Liver (tissue), 9 donors: ENCODE results near the gene KCNA1. TPM values are rescaled to one million over a fixed set of nuclear protein-coding genes. Genes with fewer than 3 reads are reported as not detected.

Experiments
- DNase-seq: peaks from one replicate; pipeline ENCODE4 v3.0.0-alpha.2; 2017; ENCODE audit warnings: low spot score
- H3K27ac ChIP-seq, 2 donors: one replicate each; pipeline ENCODE4 v1.7.0; 2013; ENCODE audit warnings: inconsistent platforms in 2 of 2, low read length in 2 of 2, control low read depth in 1 of 2, low read depth in 1 of 2, mild to moderate bottlenecking in 1 of 2
- H3K27me3 ChIP-seq, 4 donors: one replicate each; pipeline versions ENCODE4 v1.6.1 to v1.7.0; 2013; ENCODE audit warnings: low read length in 3 of 4, inconsistent platforms in 1 of 4, mild to moderate bottlenecking in 1 of 4, moderate library complexity in 1 of 4; ENCODE audit not compliant: control insufficient read depth in 4 of 4, insufficient read depth in 4 of 4
- H3K36me3 ChIP-seq, 4 donors: one replicate each; pipeline versions ENCODE4 v1.6.1 to v1.7.0; 2013; ENCODE audit warnings: low read length in 3 of 4, mild to moderate bottlenecking in 3 of 4, low read depth in 1 of 4, moderate library complexity in 1 of 4; ENCODE audit not compliant: control insufficient read depth in 4 of 4, insufficient read depth in 3 of 4
- H3K4me1 ChIP-seq, 4 donors: one replicate each; pipeline versions ENCODE4 v1.6.1 to v1.7.0; 2013; ENCODE audit warnings: low read length in 3 of 4, mild to moderate bottlenecking in 3 of 4, moderate library complexity in 1 of 4; ENCODE audit not compliant: control insufficient read depth in 4 of 4, insufficient read depth in 4 of 4
- H3K4me3 ChIP-seq, 3 donors: one replicate each; pipeline versions ENCODE4 v1.6.1 to v1.7.0; 2013; ENCODE audit warnings: low read length in 3 of 3, control low read depth in 1 of 3, low read depth in 1 of 3, mild to moderate bottlenecking in 1 of 3
- H3K9ac ChIP-seq, 2 donors: one replicate each; pipeline ENCODE4 v1.7.0; 2013; ENCODE audit warnings: low read length in 2 of 2, mild to moderate bottlenecking in 2 of 2, moderate library complexity in 2 of 2, control low read depth in 1 of 2, low read depth in 1 of 2
- H3K9me3 ChIP-seq, 4 donors: one replicate each; pipeline versions ENCODE4 v1.6.1 to v1.7.0; 2013; ENCODE audit warnings: low read length in 3 of 4; ENCODE audit not compliant: control insufficient read depth in 4 of 4
- EGR1 ChIP-seq, 2 donors: IDR thresholded peaks; 2 replicates each; pipeline ENCODE4 v1.6.1; 2016 to 2018; ENCODE audit warnings: antibody characterized with exemption in 2 of 2, low read depth in 2 of 2
- FOXA1 ChIP-seq: IDR thresholded peaks from 2 replicates; pipeline ENCODE4 v1.6.1; 2016; ENCODE audit warnings: antibody characterized with exemption
- FOXA2 ChIP-seq: IDR thresholded peaks from 2 replicates; pipeline ENCODE4 v1.6.1; 2016; ENCODE audit warnings: antibody characterized with exemption
- GABPA ChIP-seq, 2 donors: IDR thresholded peaks in 1 of 2; conservative IDR thresholded peaks in 1 of 2; 2 replicates each; pipeline ENCODE4 v1.6.1; 2016; ENCODE audit warnings: antibody characterized with exemption in 2 of 2, mild to moderate bottlenecking in 1 of 2, moderate library complexity in 1 of 2
- HNF4A ChIP-seq, 2 donors: conservative IDR thresholded peaks; 2 replicates each; pipeline ENCODE4 v1.6.1; 2016; ENCODE audit warnings: antibody characterized with exemption in 2 of 2, mild to moderate bottlenecking in 2 of 2
- HNF4G ChIP-seq: IDR thresholded peaks from 2 replicates; pipeline ENCODE4 v1.6.1; 2016; ENCODE audit warnings: antibody characterized with exemption
- JUND ChIP-seq, 2 donors: IDR thresholded peaks; 2 replicates each; pipeline ENCODE4 v1.6.1; 2016; ENCODE audit warnings: antibody characterized with exemption in 2 of 2
- NR2F2 ChIP-seq: IDR thresholded peaks from 2 replicates; pipeline ENCODE4 v1.6.1; 2016; ENCODE audit warnings: antibody characterized with exemption
- RAD21 ChIP-seq, 2 donors: IDR thresholded peaks; 2 replicates each; pipeline ENCODE4 v1.6.1; 2016; ENCODE audit warnings: antibody characterized with exemption in 2 of 2, mild to moderate bottlenecking in 2 of 2
- RXRA ChIP-seq, 2 donors: IDR thresholded peaks; 2 replicates each; pipeline ENCODE4 v1.6.1; 2017 to 2018; ENCODE audit warnings: antibody characterized with exemption in 2 of 2, mild to moderate bottlenecking in 1 of 2
- SP1 ChIP-seq: IDR thresholded peaks from 2 replicates; pipeline ENCODE4 v1.6.1; 2018; ENCODE audit warnings: antibody characterized with exemption, mild to moderate bottlenecking
- TAF1 ChIP-seq: conservative IDR thresholded peaks from 2 replicates; pipeline ENCODE4 v1.6.1; 2016; ENCODE audit warnings: antibody characterized with exemption, mild to moderate bottlenecking
- WGBS: extraction: QIAGEN DNeasy Blood & Tissue Kit; methylation state at CpG from one replicate; pipeline ENCODE4 v1.1.7; 2013; 5-methylcytosine and 5-hydroxymethylcytosine counted together
- polyA plus RNA-seq, 2 donors: library from polyadenylated mRNA; stranded (reverse) in 1 of 2; unstranded in 1 of 2; fragments of 200-250 nt in 1 of 2; fragments of >200 nt in 1 of 2; fragmentation: Nextera tagmentation in 1 of 2; extraction: Ambion mirVana in 1 of 2; gene quantifications; one replicate each; pipeline versions ENCODE4 v1.2.1 to v1.2.3, GENCODE V29; 2013 to 2015
- total RNA-seq, 2 donors: library from RNA; depleted of rRNA; stranded (reverse); fragments of >200 nt; gene quantifications; one replicate each; pipeline ENCODE4 v1.2.3, GENCODE V29; 2014
- TF ChIP-seq, protein P1 (sequence below): IDR thresholded peaks from 2 replicates; pipeline ENCODE4 v1.6.1; 2016; ENCODE audit warnings: antibody characterized with exemption
- TF ChIP-seq, protein P2 (sequence below): IDR thresholded peaks from 2 replicates; pipeline ENCODE4 v1.6.1; 2016; ENCODE audit warnings: antibody characterized with exemption, mild to moderate bottlenecking
- TF ChIP-seq, protein P3 (sequence below): IDR thresholded peaks from 2 replicates; pipeline ENCODE4 v1.6.1; 2016; ENCODE audit warnings: antibody characterized with exemption
- TF ChIP-seq, protein P4 (sequence below): IDR thresholded peaks from 2 replicates; pipeline ENCODE4 v1.6.1; 2016; ENCODE audit warnings: antibody characterized with exemption
- TF ChIP-seq, protein P5 (sequence below): fragments of 150-350 bp; IDR thresholded peaks from 2 replicates; pipeline ENCODE4 v1.5.1; 2017; ENCODE audit warnings: improper control_type of control experiment, low read depth, low read length; ENCODE audit not compliant: missing input control
- donor health status: healthy.
- donor health status: healthy.
- donor health status: healthy.
- donor health status: healthy.
- donor health status: healthy.

The KCNA1 gene
- total and polyA plus RNA-seq, 4 donors = not detected

DNA sequence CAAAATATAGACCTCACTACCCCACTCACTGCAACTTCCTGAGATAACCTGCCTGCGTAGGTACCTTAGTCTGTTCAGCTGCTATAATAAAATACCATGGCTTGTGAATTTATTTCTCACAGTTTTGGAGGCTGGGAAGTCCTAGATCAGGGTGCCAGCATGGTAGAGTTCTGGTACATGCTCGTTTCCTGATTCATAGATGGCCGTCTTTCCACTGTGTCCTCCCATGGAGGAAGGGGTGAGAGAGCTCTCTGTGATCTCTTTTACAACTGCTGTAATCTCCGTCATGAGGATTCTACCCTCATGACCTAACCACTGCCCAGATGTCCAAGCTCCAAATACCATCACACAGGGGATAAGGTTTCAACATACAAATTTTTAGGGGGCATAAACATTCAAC, 49.7 kb downstream of the KCNA1 start:
- H3K9ac ChIP-seq = no peak overlapping the region
- no peaks in the 10 kb centered on the region for H3K4me1 ChIP-seq
- TF ChIP-seq FOXA2 = no peak
- TF ChIP-seq, protein P1, sequence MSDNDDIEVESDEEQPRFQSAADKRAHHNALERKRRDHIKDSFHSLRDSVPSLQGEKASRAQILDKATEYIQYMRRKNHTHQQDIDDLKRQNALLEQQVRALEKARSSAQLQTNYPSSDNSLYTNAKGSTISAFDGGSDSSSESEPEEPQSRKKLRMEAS = no peak
- no peak for TF ChIP-seq NR2F2
- no peak for TF ChIP-seq HNF4A (conservative IDR thresholded peaks at IDR 0.05)
- TF ChIP-seq RAD21 (IDR thresholded peaks at IDR 0.05) = no peak
- TF ChIP-seq, protein P2, sequence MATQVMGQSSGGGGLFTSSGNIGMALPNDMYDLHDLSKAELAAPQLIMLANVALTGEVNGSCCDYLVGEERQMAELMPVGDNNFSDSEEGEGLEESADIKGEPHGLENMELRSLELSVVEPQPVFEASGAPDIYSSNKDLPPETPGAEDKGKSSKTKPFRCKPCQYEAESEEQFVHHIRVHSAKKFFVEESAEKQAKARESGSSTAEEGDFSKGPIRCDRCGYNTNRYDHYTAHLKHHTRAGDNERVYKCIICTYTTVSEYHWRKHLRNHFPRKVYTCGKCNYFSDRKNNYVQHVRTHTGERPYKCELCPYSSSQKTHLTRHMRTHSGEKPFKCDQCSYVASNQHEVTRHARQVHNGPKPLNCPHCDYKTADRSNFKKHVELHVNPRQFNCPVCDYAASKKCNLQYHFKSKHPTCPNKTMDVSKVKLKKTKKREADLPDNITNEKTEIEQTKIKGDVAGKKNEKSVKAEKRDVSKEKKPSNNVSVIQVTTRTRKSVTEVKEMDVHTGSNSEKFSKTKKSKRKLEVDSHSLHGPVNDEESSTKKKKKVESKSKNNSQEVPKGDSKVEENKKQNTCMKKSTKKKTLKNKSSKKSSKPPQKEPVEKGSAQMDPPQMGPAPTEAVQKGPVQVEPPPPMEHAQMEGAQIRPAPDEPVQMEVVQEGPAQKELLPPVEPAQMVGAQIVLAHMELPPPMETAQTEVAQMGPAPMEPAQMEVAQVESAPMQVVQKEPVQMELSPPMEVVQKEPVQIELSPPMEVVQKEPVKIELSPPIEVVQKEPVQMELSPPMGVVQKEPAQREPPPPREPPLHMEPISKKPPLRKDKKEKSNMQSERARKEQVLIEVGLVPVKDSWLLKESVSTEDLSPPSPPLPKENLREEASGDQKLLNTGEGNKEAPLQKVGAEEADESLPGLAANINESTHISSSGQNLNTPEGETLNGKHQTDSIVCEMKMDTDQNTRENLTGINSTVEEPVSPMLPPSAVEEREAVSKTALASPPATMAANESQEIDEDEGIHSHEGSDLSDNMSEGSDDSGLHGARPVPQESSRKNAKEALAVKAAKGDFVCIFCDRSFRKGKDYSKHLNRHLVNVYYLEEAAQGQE = no peak
- TF ChIP-seq, protein P3, sequence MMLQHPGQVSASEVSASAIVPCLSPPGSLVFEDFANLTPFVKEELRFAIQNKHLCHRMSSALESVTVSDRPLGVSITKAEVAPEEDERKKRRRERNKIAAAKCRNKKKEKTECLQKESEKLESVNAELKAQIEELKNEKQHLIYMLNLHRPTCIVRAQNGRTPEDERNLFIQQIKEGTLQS = no peak
- no peak for TF ChIP-seq HNF4G
- no peak for TF ChIP-seq JUND (IDR thresholded peaks at IDR 0.05)
- TF ChIP-seq GABPA (IDR thresholded peaks at IDR 0.05 in 1 of 2, conservative IDR thresholded peaks at IDR 0.05 in 1 of 2) = no peak
- no peak for TF ChIP-seq EGR1 (IDR thresholded peaks at IDR 0.05; ENCODE audit: low read depth in 2 of 2)
- TF ChIP-seq, protein P4, sequence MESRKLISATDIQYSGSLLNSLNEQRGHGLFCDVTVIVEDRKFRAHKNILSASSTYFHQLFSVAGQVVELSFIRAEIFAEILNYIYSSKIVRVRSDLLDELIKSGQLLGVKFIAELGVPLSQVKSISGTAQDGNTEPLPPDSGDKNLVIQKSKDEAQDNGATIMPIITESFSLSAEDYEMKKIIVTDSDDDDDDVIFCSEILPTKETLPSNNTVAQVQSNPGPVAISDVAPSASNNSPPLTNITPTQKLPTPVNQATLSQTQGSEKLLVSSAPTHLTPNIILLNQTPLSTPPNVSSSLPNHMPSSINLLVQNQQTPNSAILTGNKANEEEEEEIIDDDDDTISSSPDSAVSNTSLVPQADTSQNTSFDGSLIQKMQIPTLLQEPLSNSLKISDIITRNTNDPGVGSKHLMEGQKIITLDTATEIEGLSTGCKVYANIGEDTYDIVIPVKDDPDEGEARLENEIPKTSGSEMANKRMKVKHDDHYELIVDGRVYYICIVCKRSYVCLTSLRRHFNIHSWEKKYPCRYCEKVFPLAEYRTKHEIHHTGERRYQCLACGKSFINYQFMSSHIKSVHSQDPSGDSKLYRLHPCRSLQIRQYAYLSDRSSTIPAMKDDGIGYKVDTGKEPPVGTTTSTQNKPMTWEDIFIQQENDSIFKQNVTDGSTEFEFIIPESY = no peak
- no peak for TF ChIP-seq SP1
- TF ChIP-seq, protein P5, sequence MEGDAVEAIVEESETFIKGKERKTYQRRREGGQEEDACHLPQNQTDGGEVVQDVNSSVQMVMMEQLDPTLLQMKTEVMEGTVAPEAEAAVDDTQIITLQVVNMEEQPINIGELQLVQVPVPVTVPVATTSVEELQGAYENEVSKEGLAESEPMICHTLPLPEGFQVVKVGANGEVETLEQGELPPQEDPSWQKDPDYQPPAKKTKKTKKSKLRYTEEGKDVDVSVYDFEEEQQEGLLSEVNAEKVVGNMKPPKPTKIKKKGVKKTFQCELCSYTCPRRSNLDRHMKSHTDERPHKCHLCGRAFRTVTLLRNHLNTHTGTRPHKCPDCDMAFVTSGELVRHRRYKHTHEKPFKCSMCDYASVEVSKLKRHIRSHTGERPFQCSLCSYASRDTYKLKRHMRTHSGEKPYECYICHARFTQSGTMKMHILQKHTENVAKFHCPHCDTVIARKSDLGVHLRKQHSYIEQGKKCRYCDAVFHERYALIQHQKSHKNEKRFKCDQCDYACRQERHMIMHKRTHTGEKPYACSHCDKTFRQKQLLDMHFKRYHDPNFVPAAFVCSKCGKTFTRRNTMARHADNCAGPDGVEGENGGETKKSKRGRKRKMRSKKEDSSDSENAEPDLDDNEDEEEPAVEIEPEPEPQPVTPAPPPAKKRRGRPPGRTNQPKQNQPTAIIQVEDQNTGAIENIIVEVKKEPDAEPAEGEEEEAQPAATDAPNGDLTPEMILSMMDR = no peak
- TF ChIP-seq RXRA (IDR thresholded peaks at IDR 0.05) = no peak
- TF ChIP-seq TAF1 = no peak
- no peak overlapping the region for H3K27ac ChIP-seq
- no peak overlapping the region for H3K4me3 ChIP-seq
- WGBS = 73% methylated on average over 4 of the region's 4 CpGs
- DNase-seq = no peak
- H3K27me3 ChIP-seq = peaks cover 0 to 21% (median 1%) of the 10 kb centered on the region in 4 donors
- no peaks in the 10 kb centered on the region for H3K9me3 ChIP-seq
- H3K36me3 ChIP-seq = no peaks in the 10 kb centered on the region

DNA sequence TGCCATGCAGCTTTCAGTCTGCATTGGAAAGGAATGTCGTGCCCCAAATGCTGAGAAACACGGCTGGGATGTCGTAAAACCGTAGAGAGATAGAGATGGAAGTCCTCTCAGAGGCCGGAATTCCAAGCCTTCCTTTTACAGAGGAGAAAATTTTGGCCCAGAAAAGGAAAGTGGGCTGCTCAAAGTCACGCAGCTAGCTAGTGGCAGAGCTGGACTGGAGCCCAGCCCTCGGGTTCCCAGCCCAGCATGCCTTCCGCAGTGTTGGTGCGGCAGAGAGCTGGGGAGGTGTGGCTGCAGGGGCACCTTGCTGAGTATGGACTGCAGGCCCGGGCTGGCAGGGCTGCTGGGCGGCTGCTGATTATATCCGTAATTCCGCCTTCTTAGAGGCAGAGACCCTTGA, 50.3 kb downstream of the KCNA1 start:
- no peaks in the 10 kb centered on the region for H3K4me1 ChIP-seq
- no peak overlapping the region for H3K4me3 ChIP-seq
- no peak for DNase-seq
- 51% methylated on average over 13 of the region's 13 CpGs for WGBS
- H3K9me3 ChIP-seq = no peaks in the 10 kb centered on the region
- no peak overlapping the region for H3K27ac ChIP-seq
- H3K36me3 ChIP-seq = no peaks in the 10 kb centered on the region
- no peak overlapping the region for H3K9ac ChIP-seq
- peaks cover 0 to 24% (median 2%) of the 10 kb centered on the region in 4 donors for H3K27me3 ChIP-seq
- TF ChIP-seq, protein P5 = no peak
- TF ChIP-seq, protein P3 = no peak
- TF ChIP-seq SP1 (no peak), TAF1 (no peak), RXRA (IDR thresholded peaks at IDR 0.05) (no peak), FOXA1 (no peak), RAD21 (IDR thresholded peaks at IDR 0.05) (no peak), GABPA (IDR thresholded peaks at IDR 0.05 in 1 of 2, conservative IDR thresholded peaks at IDR 0.05 in 1 of 2) (no peak)
- TF ChIP-seq, protein P2 = no peak
- TF ChIP-seq, protein P1 = no peak
